Activated CD8-positive, alpha-beta memory T cell treated with anti-CD3 and anti-CD28 coated beads, Interleukin-2, amount 50 U/mL, for 48 hours (primary cell): ENCODE results near the gene CSAD.

Experiments used
- DNase-seq: peaks from one replicate; pipeline ENCODE4 v3.0.0-alpha.2; 2020

Gene CSAD

GRCh38 chr12:53180220-53180930, at the start of gene CSAD, which contains the start of gene ZNF740:
CSAD (minus strand) TSS chr12:53180925; CDS start chr12:53173470, 7,455 bp downstream.
ZNF740 (plus strand) TSS chr12:53180722; CDS start chr12:53181984, 1,262 bp downstream.
- DNase-seq: peak; percentile 98

- DNase-seq: no peak
Observed at GRCh38 chr12:53230108-53230845, 49.6 kb upstream of the CSAD start.

- DNase-seq: no peak
Observed at GRCh38 chr12:53229454-53229853, 48.7 kb upstream of the CSAD start.

GRCh38 chr12:53227836-53228235, 47.1 kb upstream of the CSAD start:
- no peak for DNase-seq

GRCh38 chr12:53227341-53227740, 46.6 kb upstream of the CSAD start:
- DNase-seq: no peak

GRCh38 chr12:53226815-53227214, 46.1 kb upstream of the CSAD start:
- no peak for DNase-seq

- DNase-seq: no peak
Observed at GRCh38 chr12:53225635-53226424, 45.1 kb upstream of the CSAD start.

GRCh38 chr12:53224897-53225634, 44.3 kb upstream of the CSAD start:
- DNase-seq: no peak

GRCh38 chr12:53224061-53224896, 43.6 kb upstream of the CSAD start:
- DNase-seq: no peak

- DNase-seq: no peak
Observed at GRCh38 chr12:53223389-53224060, 42.8 kb upstream of the CSAD start.

GRCh38 chr12:53222806-53223261, 42.1 kb upstream of the CSAD start:
- no peak for DNase-seq

- no peak for DNase-seq
Observed at GRCh38 chr12:53222170-53222721, 41.5 kb upstream of the CSAD start.

- peak; percentile 77 for DNase-seq
Observed at GRCh38 chr12:53221203-53222080, 40.7 kb upstream of the CSAD start.

GRCh38 chr12:53220694-53221202, 40.0 kb upstream of the CSAD start:
- DNase-seq: peak; percentile 90

- DNase-seq: peak; percentile 88
Observed at GRCh38 chr12:53219956-53220693, 39.4 kb upstream of the CSAD start.

GRCh38 chr12:53219292-53219955, 38.7 kb upstream of the CSAD start:
- DNase-seq: peak; percentile 82

- peak; percentile 54 for DNase-seq
Observed at GRCh38 chr12:53218551-53219291, 38.0 kb upstream of the CSAD start.
